GM23338 (cell line): ENCODE data around the gene SPHK1. TPM values are rescaled to one million over a fixed set of nuclear protein-coding genes. Genes with fewer than 3 reads are reported as not detected.
A peak's percentile ranks its signal among the peaks of the same experiment; 100 is the strongest.

Source experiments
- ATAC-seq: fragments of 200-7000 bp; cut with Tn5 transposase; 3 replicates; pipeline ENCODE4 v1.9.1; 2020
- DNase-seq: peaks from one replicate; pipeline ENCODE4 v3.0.0-alpha.2; 2015; ENCODE audit warnings: low spot score
- H2AFZ ChIP-seq: fragments of 200-600 bp; sonication (generic); 2 replicates; pipeline ENCODE4 v1.8.0; 2016; ENCODE audit warnings: antibody characterized with exemption, mild to moderate bottlenecking, moderate library complexity
- H3F3A ChIP-seq: fragments of 200-600 bp; sonication (generic); replicated peaks from 2 replicates; pipeline ENCODE4 v1.8.0; 2017; ENCODE audit warnings: antibody characterized with exemption, mixed run types, low read depth
- H3K27ac ChIP-seq: fragments of 200-600 bp; sonication (generic); 2 replicates; pipeline ENCODE4 v1.6.1; 2016; ENCODE audit warnings: low read depth
- H3K27me3 ChIP-seq: fragments of 200-600 bp; sonication (generic); 2 replicates; pipeline ENCODE4 v1.8.0; 2016; ENCODE audit warnings: mild to moderate bottlenecking, mixed run types, moderate library complexity; ENCODE audit not compliant: insufficient read depth
- H3K36me3 ChIP-seq: fragments of 200-600 bp; sonication (generic); 2 replicates; pipeline ENCODE4 v1.8.0; 2016; ENCODE audit warnings: mild to moderate bottlenecking; ENCODE audit not compliant: insufficient read depth
- H3K4me1 ChIP-seq: fragments of 200-600 bp; sonication (generic); 2 replicates; pipeline ENCODE4 v1.8.0; 2016; ENCODE audit warnings: mild to moderate bottlenecking, moderate library complexity; ENCODE audit not compliant: insufficient read depth
- H3K4me2 ChIP-seq: fragments of 200-600 bp; sonication (generic); 2 replicates; pipeline ENCODE4 v1.7.1; 2017; ENCODE audit warnings: mixed run types
- H3K4me3 ChIP-seq: fragments of 200-600 bp; sonication (generic); 2 replicates; pipeline ENCODE4 v1.6.1; 2016; ENCODE audit warnings: mixed run types
- H3K79me2 ChIP-seq: fragments of 200-600 bp; sonication (generic); replicated peaks from 2 replicates; pipeline ENCODE4 v1.8.0; 2017; ENCODE audit warnings: mild to moderate bottlenecking; ENCODE audit not compliant: insufficient read depth
- H3K9me2 ChIP-seq: fragments of 200-600 bp; sonication (generic); 2 replicates; pipeline ENCODE4 v1.8.0; 2017; ENCODE audit not compliant: insufficient read depth
- H4K20me1 ChIP-seq: fragments of 200-600 bp; sonication (generic); replicated peaks from 2 replicates; pipeline ENCODE4 v1.8.0; 2017; ENCODE audit warnings: mild to moderate bottlenecking; ENCODE audit not compliant: insufficient read depth
- H3K27ac Mint-ChIP-seq: 2 replicates; pipeline ENCODE4 v1.8.0; 2020; ENCODE audit warnings: inconsistent platforms, mild to moderate bottlenecking, moderate library complexity, mixed read lengths
- H3K27me3 Mint-ChIP-seq: 3 replicates; pipeline ENCODE4 v1.8.0; 2022; ENCODE audit warnings: low read depth, mild to moderate bottlenecking, moderate library complexity, mixed read lengths, inconsistent platforms; ENCODE audit not compliant: insufficient read depth, poor library complexity
- H3K36me3 Mint-ChIP-seq: 3 replicates; pipeline ENCODE4 v1.8.0; 2021; ENCODE audit warnings: low read depth, mild to moderate bottlenecking, inconsistent platforms, moderate library complexity, mixed read lengths
- H3K4me1 Mint-ChIP-seq: 3 replicates; pipeline ENCODE4 v1.8.0; 2020; ENCODE audit warnings: mild to moderate bottlenecking, inconsistent platforms, mixed read lengths
- H3K4me3 Mint-ChIP-seq: 3 replicates; pipeline ENCODE4 v1.8.0; 2021; ENCODE audit warnings: moderate library complexity, mild to moderate bottlenecking, inconsistent platforms, mixed read lengths
- H3K9me3 Mint-ChIP-seq: 3 replicates; pipeline ENCODE4 v1.8.0; 2020; ENCODE audit warnings: moderate library complexity, mild to moderate bottlenecking, inconsistent platforms, mixed read lengths
- CREB1 ChIP-seq: fragments of 250-450 bp; sonication (Bioruptor Pico); IDR thresholded peaks from 2 replicates; pipeline ENCODE4 v1.5.0; 2020; ENCODE audit warnings: low read depth, mild to moderate bottlenecking, moderate library complexity
- CTCF ChIP-seq, 2 experiments: fragments of 200-600 bp in 1 of 2; sonication (generic) in 1 of 2; conservative IDR thresholded peaks; 2 replicates each; pipeline versions ENCODE4 v1.5.1 to v1.6.1; 2016 to 2017; ENCODE audit warnings: antibody characterized with exemption in 2 of 2, low read depth in 2 of 2, mild to moderate bottlenecking in 2 of 2, moderate library complexity in 1 of 2
- ETS1 ChIP-seq: IDR thresholded peaks from 2 replicates; pipeline ENCODE4 v1.6.1; 2016; ENCODE audit warnings: antibody characterized with exemption
- EZH2phosphoT487 ChIP-seq: fragments of 200-600 bp; sonication (generic); IDR thresholded peaks from one replicate; pipeline ENCODE4 v1.8.1; 2018; ENCODE audit warnings: antibody characterized with exemption; ENCODE audit not compliant: unreplicated experiment
- POLR2AphosphoS5 ChIP-seq: IDR thresholded peaks from 2 replicates; pipeline ENCODE4 v1.6.1; 2016; ENCODE audit warnings: antibody characterized with exemption, low read depth
- REST ChIP-seq: IDR thresholded peaks from one replicate; pipeline ENCODE4 v1.6.1; 2018; ENCODE audit warnings: antibody characterized with exemption; ENCODE audit not compliant: unreplicated experiment
- polyA plus RNA-seq: library from polyadenylated mRNA; unstranded; fragments of >200 nt; fragmentation: Nextera tagmentation; extraction: Ambion mirVana; gene quantifications from 2 replicates; pipeline ENCODE4 v1.2.1, GENCODE V29; 2016
- total RNA-seq: library from RNA; depleted of rRNA; stranded (reverse); fragments of >200 nt; shearing (Covaris generic); gene quantifications from 2 replicates; pipeline ENCODE4 v1.2.3, GENCODE V29; 2014

Gene SPHK1
- total and polyA plus RNA-seq, 2 experiments from 2014 or later: 1.3 to 3.2 TPM

GRCh38 chr17:76368545-76368944 is 15.9 kb upstream of the SPHK1 start:
- TF ChIP-seq POLR2AphosphoS5 (no peak), CTCF (conservative IDR thresholded peaks at IDR 0.05; ENCODE audit: low read depth in 2 of 2) (peak in 1 of 2 experiments; percentile 16; a peak in 1 of 4 replicates)
- Mint-ChIP-seq H3K36me3 (no peaks in the 10 kb centered on the region), H3K27me3 (peaks cover 8% of the 10 kb centered on the region), H3K4me1 (peaks cover 21% of the 10 kb centered on the region), H3K27ac (no peak overlapping the region), H3K4me3 (no peak overlapping the region), H3K9me3 (no peaks in the 10 kb centered on the region)
- Histone ChIP-seq H3K4me3 (no peak overlapping the region), H3K36me3 (no peaks in the 10 kb centered on the region), H3F3A (0 out of 2 replicates have a peak, but pooled peaks cover 4% of the 10 kb centered on the region), H3K27me3 (no peaks in the 10 kb centered on the region), H3K9me2 (no peaks in the 10 kb centered on the region), H3K4me2 (no peak overlapping the region), H4K20me1 (no peaks in the 10 kb centered on the region), H2AFZ (0 out of 2 replicates have a peak overlapping the region, but pooled peaks have one; percentile 14), H3K79me2 (no peaks in the 10 kb centered on the region), H3K27ac (no peak overlapping the region), H3K4me1 (peaks cover 14% of the 10 kb centered on the region)
- peak; percentile 34 for DNase-seq
- peak; percentile 8; the same call in 2 of the 3 replicates for ATAC-seq

GRCh38 chr17:76369379-76369778 is 15.0 kb upstream of the SPHK1 start:
- Mint-ChIP-seq H3K27ac (no peak overlapping the region), H3K9me3 (no peaks in the 10 kb centered on the region), H3K36me3 (no peaks in the 10 kb centered on the region), H3K4me3 (no peak overlapping the region), H3K4me1 (peaks cover 24% of the 10 kb centered on the region), H3K27me3 (peaks cover 14% of the 10 kb centered on the region)
- Histone ChIP-seq H3K36me3 (no peaks in the 10 kb centered on the region), H4K20me1 (no peaks in the 10 kb centered on the region), H3K79me2 (no peaks in the 10 kb centered on the region), H3K27me3 (no peaks in the 10 kb centered on the region), H3K9me2 (no peaks in the 10 kb centered on the region), H3F3A (0 out of 2 replicates have a peak, but pooled peaks cover 8% of the 10 kb centered on the region), H3K27ac (no peak overlapping the region), H3K4me2 (no peak overlapping the region), H3K4me1 (peaks cover 14% of the 10 kb centered on the region), H3K4me3 (no peak overlapping the region), H2AFZ (no peak overlapping the region)
- no peak for ATAC-seq
- DNase-seq: no peak
- TF ChIP-seq EZH2phosphoT487: no peak
- no peak for TF ChIP-seq ETS1
- no peak for TF ChIP-seq POLR2AphosphoS5
- no peak for TF ChIP-seq CREB1 (CRISPR knock-in tag)
- no peak for TF ChIP-seq REST
- no peak for TF ChIP-seq CTCF (conservative IDR thresholded peaks at IDR 0.05; ENCODE audit: low read depth in 2 of 2)
